ENCODE measurements around the gene ACKR3.

The ACKR3 gene

GRCh38 chr2:236550290-236550689, 19.3 kb upstream of the ACKR3 start:
- no peak for DNase-seq (ENCODE audit: low spot score)

GRCh38 chr2:236550701-236551465, 18.7 kb upstream of the ACKR3 start:
- no peak for DNase-seq (ENCODE audit: low spot score)

GRCh38 chr2:236551471-236552211, 18.0 kb upstream of the ACKR3 start:
- no peak for DNase-seq (ENCODE audit: low spot score)

GRCh38 chr2:236552212-236552542, 17.4 kb upstream of the ACKR3 start:
- no peak for DNase-seq (ENCODE audit: low spot score)

GRCh38 chr2:236552581-236553363, 16.9 kb upstream of the ACKR3 start:
- DNase-seq (ENCODE audit: low spot score), result no peak

- no peak for DNase-seq (ENCODE audit: low spot score)
These were observed 16.1 kb upstream of the ACKR3 start for GRCh38 chr2:236553522-236553921.

GRCh38 chr2:236554629-236555282, 14.9 kb upstream of the ACKR3 start:
- DNase-seq (ENCODE audit: low spot score), result no peak

- no peak for DNase-seq (ENCODE audit: low spot score)
These were observed 14.1 kb upstream of the ACKR3 start for GRCh38 chr2:236555481-236555880.

- no peak for DNase-seq (ENCODE audit: low spot score)
These were observed 12.2 kb upstream of the ACKR3 start for GRCh38 chr2:236557306-236558030.

GRCh38 chr2:236558036-236558435, 11.6 kb upstream of the ACKR3 start:
- no peak for DNase-seq (ENCODE audit: low spot score)

GRCh38 chr2:236558993-236559978, 10.3 kb upstream of the ACKR3 start:
- DNase-seq (ENCODE audit: low spot score), result no peak

GRCh38 chr2:236561874-236562273, 7.8 kb upstream of the ACKR3 start:
- DNase-seq (ENCODE audit: low spot score), result no peak

GRCh38 chr2:236562434-236562833, 7.2 kb upstream of the ACKR3 start:
- no peak for DNase-seq (ENCODE audit: low spot score)

- no peak for DNase-seq (ENCODE audit: low spot score)
These were observed 5.7 kb upstream of the ACKR3 start for GRCh38 chr2:236563953-236564352.

GRCh38 chr2:236565212-236565611, 4.4 kb upstream of the ACKR3 start:
- no peak for DNase-seq (ENCODE audit: low spot score)

- DNase-seq (ENCODE audit: low spot score), result no peak
These were observed 3.7 kb upstream of the ACKR3 start for GRCh38 chr2:236565879-236566402.

- no peak for DNase-seq (ENCODE audit: low spot score)
These were observed 3.0 kb upstream of the ACKR3 start for GRCh38 chr2:236566596-236566995.

- no peak for DNase-seq (ENCODE audit: low spot score)
These were observed 1.3 kb upstream of the ACKR3 start for GRCh38 chr2:236568068-236568921.

- DNase-seq (ENCODE audit: low spot score), result no peak
These were observed 578 bp upstream of the ACKR3 start for GRCh38 chr2:236568922-236569572.

Data from CD4-positive, alpha-beta T cell treated with Interleukin-2 at 100 ng/mL for 4 hours (primary cell).